ENCODE results near the gene KIAA0586.
"Not testable (repeated sequence)": the region's sequence is repeated elsewhere in the genome, so short reads cannot be mapped to it uniquely, and the experiment has no call there.

DNA sequence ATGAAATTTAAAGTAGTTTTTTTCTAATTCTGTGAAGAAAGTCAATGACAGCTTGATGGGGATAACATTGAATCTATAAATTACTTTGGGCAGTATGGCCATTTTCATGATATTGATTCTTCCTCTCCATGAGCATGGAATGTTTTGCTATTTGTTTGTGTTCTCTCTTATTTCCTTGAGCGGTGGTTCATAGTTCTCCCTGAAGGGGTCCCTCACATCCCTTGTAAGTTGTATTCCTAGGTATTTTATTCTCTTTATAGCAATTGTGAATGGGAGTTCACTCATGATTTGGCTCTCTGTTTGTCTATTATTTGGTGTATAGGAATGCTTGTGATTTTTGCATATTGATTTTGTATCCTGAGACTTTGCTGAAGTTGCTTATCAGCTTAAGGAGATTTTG is 153.9 kb downstream of the KIAA0586 start:
- TF ChIP-seq, protein P1, sequence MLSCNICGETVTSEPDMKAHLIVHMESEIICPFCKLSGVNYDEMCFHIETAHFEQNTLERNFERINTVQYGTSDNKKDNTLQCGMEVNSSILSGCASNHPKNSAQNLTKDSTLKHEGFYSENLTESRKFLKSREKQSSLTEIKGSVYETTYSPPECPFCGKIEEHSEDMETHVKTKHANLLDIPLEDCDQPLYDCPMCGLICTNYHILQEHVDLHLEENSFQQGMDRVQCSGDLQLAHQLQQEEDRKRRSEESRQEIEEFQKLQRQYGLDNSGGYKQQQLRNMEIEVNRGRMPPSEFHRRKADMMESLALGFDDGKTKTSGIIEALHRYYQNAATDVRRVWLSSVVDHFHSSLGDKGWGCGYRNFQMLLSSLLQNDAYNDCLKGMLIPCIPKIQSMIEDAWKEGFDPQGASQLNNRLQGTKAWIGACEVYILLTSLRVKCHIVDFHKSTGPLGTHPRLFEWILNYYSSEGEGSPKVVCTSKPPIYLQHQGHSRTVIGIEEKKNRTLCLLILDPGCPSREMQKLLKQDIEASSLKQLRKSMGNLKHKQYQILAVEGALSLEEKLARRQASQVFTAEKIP (CRISPR knock-in tag; IDR thresholded peaks at IDR 0.05; ENCODE audit: borderline replicate concordance), result not testable (repeated sequence)
- TF ChIP-seq ZMYM3 (CRISPR knock-in tag; IDR thresholded peaks at IDR 0.05); REST (IDR thresholded peaks at IDR 0.05; ENCODE audit: borderline replicate concordance in 1 of 2, low read depth in 1 of 2, low read length in 2 of 2); NFYB (CRISPR knock-in tag; IDR thresholded peaks at IDR 0.05); FOXJ3 (CRISPR knock-in tag; IDR thresholded peaks at IDR 0.05; ENCODE audit: borderline replicate concordance); FOXP1 (IDR thresholded peaks at IDR 0.05); FOXP1 (CRISPR knock-in tag; IDR thresholded peaks at IDR 0.05); CBX5 (CRISPR knock-in tag; IDR thresholded peaks at IDR 0.05; ENCODE audit: borderline replicate concordance): not testable (repeated sequence)

Data from HepG2 (cell line).